Effector memory CD8-positive, alpha-beta T cell (primary cell): ENCODE data around the gene RASGRP1.

Experiments
- ATAC-seq: fragments of 150-1000 bp; cut with Tn5 transposase; replicated peaks from 2 replicates; pipeline ENCODE4 v1.10.0; 2021; ENCODE audit warnings: mild to moderate bottlenecking, moderate library complexity
- DNase-seq, 3 experiments: peaks; one replicate each; pipeline ENCODE4 v3.0.0; 2021
- H3K27ac Mint-ChIP-seq, 2 donors: one replicate each; pipeline ENCODE4 v1.8.0; 2022; ENCODE audit warnings: mild to moderate bottlenecking in 2 of 2, mixed read lengths in 2 of 2, moderate library complexity in 2 of 2
- H3K27me3 Mint-ChIP-seq, 2 donors: one replicate each; pipeline ENCODE4 v1.8.0; 2022; ENCODE audit warnings: mixed read lengths in 2 of 2
- H3K36me3 Mint-ChIP-seq: one replicate; pipeline ENCODE4 v1.8.0; 2022; ENCODE audit warnings: mild to moderate bottlenecking, moderate library complexity, mixed read lengths; ENCODE audit not compliant: insufficient read depth
- H3K4me1 Mint-ChIP-seq, 2 donors: one replicate each; pipeline ENCODE4 v1.8.0; 2022; ENCODE audit warnings: low read depth in 2 of 2, mixed read lengths in 2 of 2
- H3K4me3 Mint-ChIP-seq, 2 donors: one replicate each; pipeline ENCODE4 v1.8.0; 2022; ENCODE audit warnings: mild to moderate bottlenecking in 2 of 2, mixed read lengths in 2 of 2, moderate library complexity in 2 of 2
- H3K9me3 Mint-ChIP-seq, 2 donors: one replicate each; pipeline ENCODE4 v1.8.0; 2022; ENCODE audit warnings: mixed read lengths in 2 of 2

RASGRP1 gene

DNA sequence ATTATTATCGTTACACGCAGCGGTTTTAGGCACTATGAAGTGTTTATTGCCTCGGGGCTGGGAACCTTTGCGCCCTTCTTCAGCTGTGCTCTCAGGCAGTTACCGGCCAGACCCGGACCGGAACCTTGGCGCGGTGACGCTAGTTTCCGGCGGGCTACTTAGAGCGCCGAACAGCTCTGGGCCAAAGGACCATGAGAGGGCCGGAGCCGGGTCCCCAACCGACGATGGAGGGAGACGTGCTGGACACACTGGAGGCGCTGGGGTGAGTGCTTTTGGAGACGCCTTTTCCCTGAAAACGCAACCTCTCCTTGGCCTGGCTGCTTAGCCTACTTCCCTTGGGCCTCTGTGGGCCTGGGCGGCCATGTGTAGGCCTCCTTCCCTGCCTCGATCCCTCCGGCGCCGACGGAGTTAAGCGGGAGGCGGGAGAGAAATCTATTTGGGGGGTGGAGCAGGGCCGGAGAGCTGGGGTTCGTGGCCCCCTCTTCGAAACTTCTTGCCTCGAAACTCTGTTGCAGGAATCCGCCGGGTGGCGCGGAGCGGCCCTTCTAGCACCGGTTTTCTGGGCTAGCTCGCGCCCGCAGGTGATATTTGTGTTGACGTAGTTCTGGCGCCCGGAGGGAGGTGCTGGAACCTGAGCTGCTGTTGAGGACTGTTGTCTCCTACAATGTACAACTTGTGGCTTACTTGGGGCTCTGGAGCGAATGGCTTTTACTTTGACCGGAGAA, 110.5 kb downstream of the RASGRP1 start, which contains the start of gene FAM98B:
TSS of gene FAM98B (plus strand) at position 157 of the 725 bp plus-strand sequence. CDS start at position 192, 35 bp downstream.
- peak within 1 kb of the TSS; percentile 97 for H3K27ac Mint-ChIP-seq
- no peaks in the 10 kb centered on the region for H3K9me3 Mint-ChIP-seq

DNA sequence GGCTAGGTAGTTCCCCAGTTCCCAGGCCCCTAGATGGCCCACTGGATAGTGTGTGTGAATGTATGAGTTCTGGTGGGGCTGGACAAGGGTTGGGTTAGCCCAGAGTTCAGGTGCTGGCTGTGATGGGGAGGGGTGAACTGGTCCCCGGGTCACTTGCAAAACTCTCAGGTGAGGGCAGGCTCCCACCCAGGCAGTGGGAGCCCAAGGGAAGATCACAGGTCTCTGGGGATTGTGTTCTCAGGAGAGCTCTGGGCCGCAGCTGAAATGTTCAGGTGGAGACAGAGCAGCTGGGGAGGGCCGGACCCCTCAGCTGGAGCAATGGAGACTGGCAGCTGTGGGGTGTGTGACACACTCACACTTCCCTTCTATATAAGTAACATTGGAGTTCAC, 123.5 kb downstream of the RASGRP1 start:
- no peak for ATAC-seq

More for the DNA sequence above, 110.5 kb downstream of the RASGRP1 start, which contains the start of gene FAM98B:
- peak; percentile 92 for ATAC-seq
- Mint-ChIP-seq H3K27me3 (no peaks in the 10 kb centered on the region), H3K4me1 (peaks cover 17 to 27% of the 10 kb centered on the region in 2 donors), H3K4me3 (peak within 1 kb of the TSS; percentile 91), H3K36me3 (peaks cover 15% of the 10 kb centered on the region)
- DNase-seq: peak; percentile 86 to 94 (median 88)

DNA sequence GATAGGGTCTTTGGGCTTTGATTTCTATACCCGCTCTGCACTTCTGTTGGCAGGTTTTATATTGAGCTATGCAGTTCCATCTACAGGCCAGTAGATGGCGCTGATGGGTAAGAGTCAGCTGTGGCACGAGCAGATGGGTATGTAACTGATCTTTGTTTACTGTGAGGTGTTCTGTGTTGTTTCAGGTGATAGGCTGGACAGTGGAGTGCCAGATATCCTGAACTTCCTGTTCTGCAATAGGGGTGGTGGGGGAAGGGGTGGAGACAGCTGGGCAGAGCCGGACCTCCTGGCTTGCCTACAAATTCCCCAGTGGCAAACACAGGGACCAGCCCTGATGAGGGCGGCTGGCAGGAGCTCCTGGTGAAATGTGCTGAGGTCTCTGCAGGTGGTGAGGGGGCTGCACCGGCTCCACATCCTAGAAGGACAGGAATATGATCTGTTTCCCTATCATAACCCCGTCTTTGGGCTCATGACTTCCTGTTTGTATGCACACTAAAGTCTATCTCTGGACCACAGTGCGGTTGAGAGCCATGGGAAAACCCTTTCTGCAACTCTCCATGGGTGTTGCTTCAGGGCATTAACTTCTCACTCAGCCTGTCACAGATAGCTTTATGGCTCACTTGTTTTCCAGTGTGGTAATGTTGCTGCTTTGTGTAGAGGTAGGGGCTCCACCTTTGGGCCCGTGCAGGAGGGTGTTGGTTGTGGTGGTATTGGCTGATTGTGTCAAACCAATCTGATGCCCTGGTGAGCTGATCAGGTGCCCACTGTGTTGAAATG, 124.1 kb downstream of the RASGRP1 start:
- DNase-seq: peak; percentile 42 to 48 (median 46)
- Mint-ChIP-seq H3K4me1 (peaks cover 3 to 6% of the 10 kb centered on the region in 2 donors), H3K27me3 (peaks cover 44 to 50% of the 10 kb centered on the region in 2 donors), H3K9me3 (no peaks in the 10 kb centered on the region), H3K36me3 (peaks cover 2% of the 10 kb centered on the region), H3K27ac (no peak overlapping the region), H3K4me3 (no peak overlapping the region)
- peak; percentile 98 for ATAC-seq

More for the DNA sequence above, 123.5 kb downstream of the RASGRP1 start:
- H3K27ac Mint-ChIP-seq: no peak overlapping the region
- H3K27me3 Mint-ChIP-seq: peaks cover 41 to 44% of the 10 kb centered on the region in 2 donors
- H3K4me1 Mint-ChIP-seq: peaks cover 3 to 6% of the 10 kb centered on the region in 2 donors
- no peak overlapping the region for H3K4me3 Mint-ChIP-seq
- DNase-seq: no peak
- H3K9me3 Mint-ChIP-seq: no peaks in the 10 kb centered on the region
- H3K36me3 Mint-ChIP-seq: peaks cover 2% of the 10 kb centered on the region
